ENCODE measurements around the gene CRYM.
A peak's percentile ranks its signal among the peaks of the same experiment; 100 is the strongest.

Gene CRYM

DNA sequence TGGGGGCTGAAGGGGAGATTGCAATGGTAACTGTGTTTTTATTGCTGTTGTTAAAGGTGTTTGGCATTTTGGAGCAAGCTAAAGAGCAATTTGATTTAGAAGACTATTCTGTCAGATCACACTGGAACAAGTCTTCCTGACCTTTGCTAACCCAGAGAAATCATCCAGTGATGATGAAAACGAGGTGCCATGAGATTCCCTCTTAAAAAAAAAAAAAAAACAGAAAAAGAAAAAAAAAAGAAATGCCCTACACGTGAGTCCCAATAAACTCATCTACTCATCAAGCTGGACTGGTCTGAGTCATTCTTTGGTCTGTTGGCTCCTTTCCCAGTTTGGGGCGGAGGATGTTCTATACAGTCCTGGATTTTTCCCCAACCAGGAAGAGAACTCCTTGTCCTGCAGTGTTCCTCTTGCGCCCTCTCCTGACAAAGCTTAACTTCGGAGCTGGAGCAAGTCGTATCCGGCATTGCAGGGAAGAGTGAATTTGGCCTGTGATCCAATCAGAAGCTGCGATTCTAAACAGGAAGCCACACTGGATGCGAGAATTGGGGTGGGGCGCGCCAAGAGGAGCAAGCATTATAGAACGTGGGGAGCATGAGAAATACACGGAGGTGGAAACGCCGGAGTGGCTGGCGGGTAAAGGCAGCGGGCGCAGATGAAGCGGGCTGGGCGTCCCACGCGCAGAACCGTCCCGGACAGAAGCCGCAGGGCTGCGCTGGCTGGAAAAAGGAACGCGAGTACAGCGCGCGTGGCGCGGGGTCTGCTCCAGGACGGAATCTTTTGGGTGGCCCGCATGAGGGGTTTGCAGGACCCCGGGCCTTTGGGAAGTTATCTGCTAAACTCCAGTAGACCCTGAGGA, 22.4 kb upstream of the CRYM start:
- POLR2A ChIA-PET = interaction anchor here (1.4 to 1.5 kb wide), 2 partner anchors 112 to 143 kb away, joined by 9 to 22 read pairs; partner anchors contain the start of gene LDAF1
- CTCF ChIA-PET = interaction anchor here (0.6 to 3.7 kb wide), 22 partner anchors 15 to 1075 kb away, joined by 3 to 44 read pairs (median 5); partner anchors contain the start of genes CRYM and LDAF1
- H3K4me3 ChIP-seq (ENCODE audit: low read depth, low read length) = peak overlapping the region; percentile 76
- no peaks in the 10 kb centered on the region for H3K36me3 ChIP-seq (ENCODE audit: control insufficient read depth in 2 of 2, insufficient read depth in 1 of 2, low read length in 2 of 2)
- peak overlapping the region; percentile 37; the same call in 1 of the 2 replicates for H3K27ac ChIP-seq (ENCODE audit: extremely low read depth, low read depth, low read length)
- no peaks in the 10 kb centered on the region for H3K9me3 ChIP-seq (ENCODE audit: control insufficient read depth, insufficient read depth, low read depth, low read length)
- no peaks in the 10 kb centered on the region for H3K4me1 ChIP-seq (ENCODE audit: control insufficient read depth, insufficient read depth, low read length)
- TF ChIP-seq PRDM4 (tag by site-specific recombination; IDR thresholded peaks at IDR 0.05) (no peak), ZNF658 (tag by site-specific recombination; IDR thresholded peaks at IDR 0.05) (no peak), KLF9 (tag by site-specific recombination; IDR thresholded peaks at IDR 0.05; ENCODE audit: low read depth) (no peak; the same call in 1 of the 2 replicates), ZNF791 (tag by site-specific recombination; IDR thresholded peaks at IDR 0.05) (no peak), ZBTB10 (tag by site-specific recombination; IDR thresholded peaks at IDR 0.05) (no peak; the same call in 1 of the 2 replicates), ZSCAN30 (tag by site-specific recombination; IDR thresholded peaks at IDR 0.05) (no peak; the same call in 1 of the 2 replicates), HOXD13 (CRISPR knock-in tag; IDR thresholded peaks at IDR 0.05; ENCODE audit: borderline replicate concordance) (no peak), ZNF324 (tag by site-specific recombination; IDR thresholded peaks at IDR 0.05) (peak; percentile 86), ZNF561 (tag by site-specific recombination; IDR thresholded peaks at IDR 0.05; ENCODE audit: borderline replicate concordance) (0 out of 2 replicates have a peak, but pooled peaks have one; percentile 52), SP2 (tag by site-specific recombination; IDR thresholded peaks at IDR 0.05) (peak; percentile 93), ZNF76 (tag by site-specific recombination; IDR thresholded peaks at IDR 0.05; ENCODE audit: borderline replicate concordance, low read depth) (no peak), OVOL3 (tag by site-specific recombination; IDR thresholded peaks at IDR 0.05) (no peak), MZF1 (tag by site-specific recombination; IDR thresholded peaks at IDR 0.05; ENCODE audit: borderline replicate concordance) (no peak), ZNF26 (tag by site-specific recombination; IDR thresholded peaks at IDR 0.05) (no peak), ZNF837 (tag by site-specific recombination; IDR thresholded peaks at IDR 0.05) (no peak), ZNF362 (tag by site-specific recombination; IDR thresholded peaks at IDR 0.05) (peak; percentile 100), ZNF513 (tag by site-specific recombination; IDR thresholded peaks at IDR 0.05) (no peak), ZBTB48 (tag by site-specific recombination; IDR thresholded peaks at IDR 0.05) (no peak)
- TF ChIP-seq, protein P1, sequence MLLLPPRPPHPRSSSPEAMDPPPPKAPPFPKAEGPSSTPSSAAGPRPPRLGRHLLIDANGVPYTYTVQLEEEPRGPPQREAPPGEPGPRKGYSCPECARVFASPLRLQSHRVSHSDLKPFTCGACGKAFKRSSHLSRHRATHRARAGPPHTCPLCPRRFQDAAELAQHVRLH (tag by site-specific recombination; IDR thresholded peaks at IDR 0.05) = 0 out of 2 replicates have a peak, but pooled peaks have one; percentile 52
- TF ChIP-seq, protein P2, sequence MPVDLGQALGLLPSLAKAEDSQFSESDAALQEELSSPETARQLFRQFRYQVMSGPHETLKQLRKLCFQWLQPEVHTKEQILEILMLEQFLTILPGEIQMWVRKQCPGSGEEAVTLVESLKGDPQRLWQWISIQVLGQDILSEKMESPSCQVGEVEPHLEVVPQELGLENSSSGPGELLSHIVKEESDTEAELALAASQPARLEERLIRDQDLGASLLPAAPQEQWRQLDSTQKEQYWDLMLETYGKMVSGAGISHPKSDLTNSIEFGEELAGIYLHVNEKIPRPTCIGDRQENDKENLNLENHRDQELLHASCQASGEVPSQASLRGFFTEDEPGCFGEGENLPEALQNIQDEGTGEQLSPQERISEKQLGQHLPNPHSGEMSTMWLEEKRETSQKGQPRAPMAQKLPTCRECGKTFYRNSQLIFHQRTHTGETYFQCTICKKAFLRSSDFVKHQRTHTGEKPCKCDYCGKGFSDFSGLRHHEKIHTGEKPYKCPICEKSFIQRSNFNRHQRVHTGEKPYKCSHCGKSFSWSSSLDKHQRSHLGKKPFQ (tag by site-specific recombination; IDR thresholded peaks at IDR 0.05) = 0 out of 2 replicates have a peak, but pooled peaks have one; percentile 24
- TF ChIP-seq, protein P3, sequence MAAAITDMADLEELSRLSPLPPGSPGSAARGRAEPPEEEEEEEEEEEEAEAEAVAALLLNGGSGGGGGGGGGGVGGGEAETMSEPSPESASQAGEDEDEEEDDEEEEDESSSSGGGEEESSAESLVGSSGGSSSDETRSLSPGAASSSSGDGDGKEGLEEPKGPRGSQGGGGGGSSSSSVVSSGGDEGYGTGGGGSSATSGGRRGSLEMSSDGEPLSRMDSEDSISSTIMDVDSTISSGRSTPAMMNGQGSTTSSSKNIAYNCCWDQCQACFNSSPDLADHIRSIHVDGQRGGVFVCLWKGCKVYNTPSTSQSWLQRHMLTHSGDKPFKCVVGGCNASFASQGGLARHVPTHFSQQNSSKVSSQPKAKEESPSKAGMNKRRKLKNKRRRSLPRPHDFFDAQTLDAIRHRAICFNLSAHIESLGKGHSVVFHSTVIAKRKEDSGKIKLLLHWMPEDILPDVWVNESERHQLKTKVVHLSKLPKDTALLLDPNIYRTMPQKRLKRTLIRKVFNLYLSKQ (tag by site-specific recombination; IDR thresholded peaks at IDR 0.05; ENCODE audit: borderline replicate concordance) = no peak
